GM12878 (cell line): ENCODE data around the gene CFHR5. TPM values are rescaled to one million over a fixed set of nuclear protein-coding genes. Genes with fewer than 3 reads are reported as not detected.

ENCODE experiments used
- ATAC-seq: fragments of 200-7000 bp; cut with Tn5 transposase; 3 replicates; pipeline ENCODE4 v1.9.1; 2020; ENCODE audit warnings: mild to moderate bottlenecking, moderate library complexity
- BruUV-seq: library from RNA; stranded (reverse); fragments of 400-500 nt; replicated peaks from 2 replicates; lab custom pipeline; 2021; lab: Mats Ljungman, UMichigan
- CTCF ChIA-PET: fragments of 300-600 bp; sonication (Branson Sonifier 250); formaldehyde crosslinking; extraction: SDS; loops from one replicate; lab custom pipeline; 2021; ENCODE audit warnings: inconsistent platforms; lab: Yijun Ruan, JAX
- POLR2A ChIA-PET: fragments of 350-600 bp; formaldehyde crosslinking; extraction: SDS; loops from one replicate; lab custom pipeline; 2021; ENCODE audit warnings: inconsistent platforms; lab: Charles Lee
- RAD21 ChIA-PET: fragments of 300-600 bp; sonication (Branson Sonifier 250); formaldehyde crosslinking; loops from one replicate; lab custom pipeline; 2023; ENCODE audit warnings: antibody characterized with exemption; ENCODE audit not compliant: unreplicated experiment; lab: Charles Lee
- SMC1A ChIA-PET: fragments of 300-600 bp; sonication (Branson Sonifier 250); formaldehyde crosslinking; loops from one replicate; lab custom pipeline; 2023; ENCODE audit not compliant: unreplicated experiment, uncharacterized antibody; lab: Charles Lee
- DNase-seq: peaks from one replicate; pipeline ENCODE4 v3.0.0-alpha.2; 2011; ENCODE audit warnings: low read depth, low spot score
- FAIRE-seq: peaks from 3 replicates; lab custom pipeline; 2011; peaks lifted over from hg19 to GRCh38; lab: Jason Lieb, UNC
- H2AFZ ChIP-seq: 2 replicates; pipeline ENCODE4 v1.6.0; 2011; ENCODE audit warnings: low read depth, low read length, control low read depth; ENCODE audit not compliant: control insufficient read depth
- H3K27ac ChIP-seq: 2 replicates; pipeline ENCODE4 v1.5.1; 2011; ENCODE audit warnings: control low read depth; ENCODE audit not compliant: control insufficient read depth, insufficient read depth
- H3K27me3 ChIP-seq, 2 experiments: replicated peaks in 1 of 2; 2 replicates each; pipeline versions ENCODE4 v1.6.0 to v1.6.1; 2011; ENCODE audit warnings: low read length in 1 of 2; ENCODE audit not compliant: control insufficient read depth in 2 of 2, insufficient read depth in 2 of 2
- H3K36me3 ChIP-seq, 2 experiments: 2 replicates each; pipeline ENCODE4 v1.5.1; 2011; ENCODE audit warnings: low read length in 1 of 2; ENCODE audit not compliant: control insufficient read depth in 2 of 2, insufficient read depth in 2 of 2
- H3K4me1 ChIP-seq: 2 replicates; pipeline ENCODE4 v1.6.1; 2011; ENCODE audit warnings: mild to moderate bottlenecking, low read length, moderate library complexity, mixed read lengths; ENCODE audit not compliant: control insufficient read depth, insufficient read depth
- H3K4me2 ChIP-seq: 2 replicates; pipeline ENCODE4 v1.6.0; 2011; ENCODE audit warnings: control low read depth; ENCODE audit not compliant: control insufficient read depth, insufficient read depth
- H3K4me3 ChIP-seq: fragments of 200-600 bp; sonication (generic); 2 replicates; pipeline ENCODE4 v1.5.1; 2016
- H3K79me2 ChIP-seq: 2 replicates; pipeline ENCODE4 v1.6.0; 2011; ENCODE audit warnings: low read length; ENCODE audit not compliant: control insufficient read depth, insufficient read depth
- H3K9ac ChIP-seq: 2 replicates; pipeline ENCODE4 v1.8.0; 2011; ENCODE audit warnings: low read length, control low read depth, mixed read lengths; ENCODE audit not compliant: control insufficient read depth, insufficient read depth
- H3K9me3 ChIP-seq: replicated peaks from 3 replicates; pipeline ENCODE4 v1.5.1; 2011; ENCODE audit warnings: mild to moderate bottlenecking, low read length; ENCODE audit not compliant: control insufficient read depth, insufficient read depth
- H4K20me1 ChIP-seq: 2 replicates; pipeline ENCODE4 v1.6.0; 2011; ENCODE audit not compliant: control insufficient read depth, insufficient read depth
- CEBPB ChIP-seq, 2 experiments: fragments of 150-350 bp in 1 of 2; IDR thresholded peaks; 2 replicates each; pipeline ENCODE4 v1.6.1; 2012 to 2014; ENCODE audit warnings: low read depth in 2 of 2, low read length in 2 of 2, borderline replicate concordance in 1 of 2, inconsistent platforms in 1 of 2
- FOXK2 ChIP-seq: fragments of 450-650 bp; IDR thresholded peaks from 2 replicates; pipeline ENCODE4 v1.6.1; 2017; ENCODE audit warnings: mild to moderate bottlenecking, moderate library complexity
- NFIC ChIP-seq: IDR thresholded peaks from 2 replicates; pipeline ENCODE4 v1.6.1; 2012; ENCODE audit warnings: low read depth, mild to moderate bottlenecking, inconsistent platforms, low read length, moderate library complexity
- NRF1 ChIP-seq: conservative IDR thresholded peaks from 2 replicates; pipeline ENCODE4 v1.6.1; 2011; ENCODE audit warnings: mild to moderate bottlenecking, low read depth, low read length, improper control_type of control experiment
- WGBS: methylation state at CpG from one replicate; pipeline ENCODE4 v1.1.6; 2016; ENCODE audit warnings: low lambda C conversion rate; ENCODE audit not compliant: insufficient replicate concordance, insufficient coverage; ENCODE audit errors: missing lambda C conversion rate; 5-methylcytosine and 5-hydroxymethylcytosine counted together
- in situ Hi-C: fragments of 300-500 bp; cut with MboI; formaldehyde crosslinking; loops from 9 replicates; pipeline ENCODE4 v1.14.3; 2018; ENCODE audit warnings: mixed read lengths
- intact Hi-C: fragments of 100-400 bp; cut with micrococcal nuclease; formaldehyde crosslinking; loops from one replicate; pipeline ENCODE4 v1.14.2; 2022; ENCODE audit not compliant: unreplicated experiment
- polyA plus RNA-seq, 11 experiments: library from polyadenylated mRNA; depleted of rRNA in 4 of 11; unstranded in 6 of 11; stranded (reverse) in 5 of 11; fragments of >200 nt; fragmentation: Nextera tagmentation in 4 of 11; fragmentation: Illumina TruSeq in 1 of 11; extraction: Ambion mirVana in 4 of 11; extraction: Trizol in 1 of 11; gene quantifications; 1 replicate in 1 of 11; 2 replicates in 10 of 11; pipeline versions ENCODE4 v1.2.1 to v1.2.3, GENCODE V29; 2011 to 2016; ENCODE audit warnings: inconsistent platforms in 2 of 11, missing spikeins in 2 of 11, low read depth in 1 of 11
- total RNA-seq, 4 experiments: library from RNA; depleted of rRNA in 3 of 4; stranded (reverse); fragments of >200 nt in 3 of 4; fragmentation: Illumina TruSeq in 1 of 4; extraction: Trizol in 1 of 4; gene quantifications; 2 replicates each; pipeline versions ENCODE4 v1.2.1 to v1.2.3, GENCODE V29; 2013 to 2021
- TF ChIP-seq, protein P1 (sequence below): fragments of 150-350 bp; IDR thresholded peaks from 2 replicates; pipeline ENCODE4 v1.6.1; 2014; ENCODE audit warnings: mild to moderate bottlenecking, low read depth, low read length
- TF ChIP-seq, protein P2 (sequence below): fragments of 450-650 bp; IDR thresholded peaks from 2 replicates; pipeline ENCODE4 v1.6.1; 2017; ENCODE audit warnings: borderline replicate concordance
- TF ChIP-seq, protein P3 (sequence below): IDR thresholded peaks from 2 replicates; pipeline ENCODE4 v1.6.1; 2012; ENCODE audit warnings: low read depth, low read length, improper control_type of control experiment
- TF ChIP-seq, protein P4 (sequence below): fragments of 450-650 bp; IDR thresholded peaks from 2 replicates; pipeline ENCODE4 v1.6.1; 2017; ENCODE audit warnings: mild to moderate bottlenecking, low read depth, inconsistent platforms; ENCODE audit not compliant: poor library complexity, severe bottlenecking
- TF ChIP-seq, protein P5 (sequence below): IDR thresholded peaks from 2 replicates; pipeline ENCODE4 v1.6.1; 2011; ENCODE audit warnings: borderline replicate concordance, low read depth, mild to moderate bottlenecking, moderate library complexity, low read length; ENCODE audit not compliant: insufficient read depth, poor library complexity, severe bottlenecking
- TF ChIP-seq, protein P6 (sequence below): fragments of 150-350 bp; IDR thresholded peaks from 2 replicates; pipeline ENCODE4 v1.6.1; 2016; ENCODE audit warnings: low read depth, low read length

The CFHR5 gene
- total and polyA plus RNA-seq, 10 of the 15 experiments (the other 5 are each of a cell fraction or from before 2014, with no cell fraction given) = not detected

DNA sequence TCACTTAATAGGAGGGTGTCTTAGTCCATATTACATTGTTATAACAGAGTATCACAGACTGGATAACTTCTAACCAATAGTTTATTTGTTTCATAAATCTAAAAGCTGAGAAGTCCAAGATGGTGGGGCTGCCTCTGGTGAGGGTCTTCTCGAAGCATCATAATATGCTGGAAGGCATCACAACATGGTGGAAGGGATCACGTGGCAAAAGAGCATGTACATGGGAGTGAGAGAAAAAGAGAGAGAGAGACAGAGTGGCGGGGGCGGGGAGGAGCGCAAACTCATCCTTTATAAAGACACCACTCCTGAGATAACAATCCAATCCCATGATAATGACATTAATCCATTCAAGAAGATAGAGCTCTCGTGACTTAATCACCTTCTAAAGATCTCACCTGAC, 31.5 kb downstream of the CFHR5 start:
- intact Hi-C loops = no loop called here
- no peak overlapping the region for H3K4me2 ChIP-seq
- TF ChIP-seq FOXK2 (no peak), NFIC (no peak), CEBPB (IDR thresholded peaks at IDR 0.05; ENCODE audit: borderline replicate concordance in 1 of 2, low read depth in 2 of 2, low read length in 2 of 2) (no peak), NRF1 (no peak)
- TF ChIP-seq, protein P1, sequence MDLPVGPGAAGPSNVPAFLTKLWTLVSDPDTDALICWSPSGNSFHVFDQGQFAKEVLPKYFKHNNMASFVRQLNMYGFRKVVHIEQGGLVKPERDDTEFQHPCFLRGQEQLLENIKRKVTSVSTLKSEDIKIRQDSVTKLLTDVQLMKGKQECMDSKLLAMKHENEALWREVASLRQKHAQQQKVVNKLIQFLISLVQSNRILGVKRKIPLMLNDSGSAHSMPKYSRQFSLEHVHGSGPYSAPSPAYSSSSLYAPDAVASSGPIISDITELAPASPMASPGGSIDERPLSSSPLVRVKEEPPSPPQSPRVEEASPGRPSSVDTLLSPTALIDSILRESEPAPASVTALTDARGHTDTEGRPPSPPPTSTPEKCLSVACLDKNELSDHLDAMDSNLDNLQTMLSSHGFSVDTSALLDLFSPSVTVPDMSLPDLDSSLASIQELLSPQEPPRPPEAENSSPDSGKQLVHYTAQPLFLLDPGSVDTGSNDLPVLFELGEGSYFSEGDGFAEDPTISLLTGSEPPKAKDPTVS = no peak
- TF ChIP-seq, protein P2, sequence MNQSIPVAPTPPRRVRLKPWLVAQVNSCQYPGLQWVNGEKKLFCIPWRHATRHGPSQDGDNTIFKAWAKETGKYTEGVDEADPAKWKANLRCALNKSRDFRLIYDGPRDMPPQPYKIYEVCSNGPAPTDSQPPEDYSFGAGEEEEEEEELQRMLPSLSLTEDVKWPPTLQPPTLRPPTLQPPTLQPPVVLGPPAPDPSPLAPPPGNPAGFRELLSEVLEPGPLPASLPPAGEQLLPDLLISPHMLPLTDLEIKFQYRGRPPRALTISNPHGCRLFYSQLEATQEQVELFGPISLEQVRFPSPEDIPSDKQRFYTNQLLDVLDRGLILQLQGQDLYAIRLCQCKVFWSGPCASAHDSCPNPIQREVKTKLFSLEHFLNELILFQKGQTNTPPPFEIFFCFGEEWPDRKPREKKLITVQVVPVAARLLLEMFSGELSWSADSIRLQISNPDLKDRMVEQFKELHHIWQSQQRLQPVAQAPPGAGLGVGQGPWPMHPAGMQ = no peak
- TF ChIP-seq, protein P3, sequence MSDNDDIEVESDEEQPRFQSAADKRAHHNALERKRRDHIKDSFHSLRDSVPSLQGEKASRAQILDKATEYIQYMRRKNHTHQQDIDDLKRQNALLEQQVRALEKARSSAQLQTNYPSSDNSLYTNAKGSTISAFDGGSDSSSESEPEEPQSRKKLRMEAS = no peak
- TF ChIP-seq, protein P4, sequence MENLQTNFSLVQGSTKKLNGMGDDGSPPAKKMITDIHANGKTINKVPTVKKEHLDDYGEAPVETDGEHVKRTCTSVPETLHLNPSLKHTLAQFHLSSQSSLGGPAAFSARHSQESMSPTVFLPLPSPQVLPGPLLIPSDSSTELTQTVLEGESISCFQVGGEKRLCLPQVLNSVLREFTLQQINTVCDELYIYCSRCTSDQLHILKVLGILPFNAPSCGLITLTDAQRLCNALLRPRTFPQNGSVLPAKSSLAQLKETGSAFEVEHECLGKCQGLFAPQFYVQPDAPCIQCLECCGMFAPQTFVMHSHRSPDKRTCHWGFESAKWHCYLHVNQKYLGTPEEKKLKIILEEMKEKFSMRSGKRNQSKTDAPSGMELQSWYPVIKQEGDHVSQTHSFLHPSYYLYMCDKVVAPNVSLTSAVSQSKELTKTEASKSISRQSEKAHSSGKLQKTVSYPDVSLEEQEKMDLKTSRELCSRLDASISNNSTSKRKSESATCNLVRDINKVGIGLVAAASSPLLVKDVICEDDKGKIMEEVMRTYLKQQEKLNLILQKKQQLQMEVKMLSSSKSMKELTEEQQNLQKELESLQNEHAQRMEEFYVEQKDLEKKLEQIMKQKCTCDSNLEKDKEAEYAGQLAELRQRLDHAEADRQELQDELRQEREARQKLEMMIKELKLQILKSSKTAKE = no peak
- TF ChIP-seq, protein P5, sequence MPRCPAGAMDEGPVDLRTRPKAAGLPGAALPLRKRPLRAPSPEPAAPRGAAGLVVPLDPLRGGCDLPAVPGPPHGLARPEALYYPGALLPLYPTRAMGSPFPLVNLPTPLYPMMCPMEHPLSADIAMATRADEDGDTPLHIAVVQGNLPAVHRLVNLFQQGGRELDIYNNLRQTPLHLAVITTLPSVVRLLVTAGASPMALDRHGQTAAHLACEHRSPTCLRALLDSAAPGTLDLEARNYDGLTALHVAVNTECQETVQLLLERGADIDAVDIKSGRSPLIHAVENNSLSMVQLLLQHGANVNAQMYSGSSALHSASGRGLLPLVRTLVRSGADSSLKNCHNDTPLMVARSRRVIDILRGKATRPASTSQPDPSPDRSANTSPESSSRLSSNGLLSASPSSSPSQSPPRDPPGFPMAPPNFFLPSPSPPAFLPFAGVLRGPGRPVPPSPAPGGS = no peak
- TF ChIP-seq, protein P6, sequence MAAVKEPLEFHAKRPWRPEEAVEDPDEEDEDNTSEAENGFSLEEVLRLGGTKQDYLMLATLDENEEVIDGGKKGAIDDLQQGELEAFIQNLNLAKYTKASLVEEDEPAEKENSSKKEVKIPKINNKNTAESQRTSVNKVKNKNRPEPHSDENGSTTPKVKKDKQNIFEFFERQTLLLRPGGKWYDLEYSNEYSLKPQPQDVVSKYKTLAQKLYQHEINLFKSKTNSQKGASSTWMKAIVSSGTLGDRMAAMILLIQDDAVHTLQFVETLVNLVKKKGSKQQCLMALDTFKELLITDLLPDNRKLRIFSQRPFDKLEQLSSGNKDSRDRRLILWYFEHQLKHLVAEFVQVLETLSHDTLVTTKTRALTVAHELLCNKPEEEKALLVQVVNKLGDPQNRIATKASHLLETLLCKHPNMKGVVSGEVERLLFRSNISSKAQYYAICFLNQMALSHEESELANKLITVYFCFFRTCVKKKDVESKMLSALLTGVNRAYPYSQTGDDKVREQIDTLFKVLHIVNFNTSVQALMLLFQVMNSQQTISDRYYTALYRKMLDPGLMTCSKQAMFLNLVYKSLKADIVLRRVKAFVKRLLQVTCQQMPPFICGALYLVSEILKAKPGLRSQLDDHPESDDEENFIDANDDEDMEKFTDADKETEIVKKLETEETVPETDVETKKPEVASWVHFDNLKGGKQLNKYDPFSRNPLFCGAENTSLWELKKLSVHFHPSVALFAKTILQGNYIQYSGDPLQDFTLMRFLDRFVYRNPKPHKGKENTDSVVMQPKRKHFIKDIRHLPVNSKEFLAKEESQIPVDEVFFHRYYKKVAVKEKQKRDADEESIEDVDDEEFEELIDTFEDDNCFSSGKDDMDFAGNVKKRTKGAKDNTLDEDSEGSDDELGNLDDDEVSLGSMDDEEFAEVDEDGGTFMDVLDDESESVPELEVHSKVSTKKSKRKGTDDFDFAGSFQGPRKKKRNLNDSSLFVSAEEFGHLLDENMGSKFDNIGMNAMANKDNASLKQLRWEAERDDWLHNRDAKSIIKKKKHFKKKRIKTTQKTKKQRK = no peak

More for the DNA sequence above, 31.5 kb downstream of the CFHR5 start:
- H3K27me3 ChIP-seq = no peaks in the 10 kb centered on the region
- ChIA-PET RAD21 (no interaction called here), POLR2A (interaction anchor here (0.7 kb wide), 1 partner anchor 107 kb away, joined by 3 read pairs; no protein-coding TSS in a partner anchor), CTCF (no interaction called here), SMC1A (no interaction called here)
- H3K4me1 ChIP-seq = no peaks in the 10 kb centered on the region
- WGBS = 59% methylated on average over 6 of the region's 6 CpGs
- H2AFZ ChIP-seq = no peak overlapping the region
- no peak for FAIRE-seq
- in situ Hi-C loops = no loop called here
- H3K36me3 ChIP-seq = no peaks in the 10 kb centered on the region
- ATAC-seq = no peak
- H3K9ac ChIP-seq = no peak overlapping the region
- no peak overlapping the region for H3K4me3 ChIP-seq
- no peak overlapping the region for H3K27ac ChIP-seq
- no TSS peak for BruUV-seq
- no peaks in the 10 kb centered on the region for H4K20me1 ChIP-seq
- H3K9me3 ChIP-seq = no peaks in the 10 kb centered on the region
- H3K79me2 ChIP-seq = no peaks in the 10 kb centered on the region
- no peak for DNase-seq
